ENCODE measurements around the gene MYZAP. TPM values are rescaled to one million over a fixed set of nuclear protein-coding genes. Genes with fewer than 3 reads are reported as not detected.

The MYZAP gene
- polyA plus RNA-seq, 1 donor (not counting 4 experiments of a cell fraction or from before 2014, with no cell fraction given) = 1.8 TPM

- no peak for FAIRE-seq
- no peaks in the 10 kb centered on the region for H4K20me1 ChIP-seq (ENCODE audit: control insufficient read depth, extremely low read depth, insufficient read depth, low read length)
- H3K27me3 ChIP-seq (ENCODE audit: control insufficient read depth, extremely low read depth, insufficient read depth, low read length) = no peaks in the 10 kb centered on the region
- H3K9ac ChIP-seq (ENCODE audit: control insufficient read depth, extremely low read depth, insufficient read depth, low read length) = peak overlapping the region; percentile 99
- H3K4me3 ChIP-seq (ENCODE audit: control insufficient read depth in 2 of 3, extremely low read depth in 1 of 3, insufficient read depth in 2 of 3, low read depth in 1 of 3, low read length in 3 of 3) = peak overlapping the region; percentile 89 to 99 (median 95)
- H2AFZ ChIP-seq (ENCODE audit: control insufficient read depth, low read length) = no peak overlapping the region
- peaks cover 13 to 20% of the 10 kb centered on the region in 2 experiments for H3K36me3 ChIP-seq (ENCODE audit: control insufficient read depth in 2 of 2, extremely low read depth in 1 of 2, insufficient read depth in 2 of 2, low read length in 2 of 2)
- no peaks in the 10 kb centered on the region for H3K9me3 ChIP-seq (ENCODE audit: control insufficient read depth, low read depth, low read length)
- no peak for DNase-seq (ENCODE audit: low read depth, low spot score)
- H3K27ac ChIP-seq (ENCODE audit: control insufficient read depth, insufficient read depth, low read length) = peak overlapping the region; percentile 90
- H3K79me2 ChIP-seq (ENCODE audit: control insufficient read depth, insufficient read depth, low read length) = peaks cover 38% of the 10 kb centered on the region
- H3K4me1 ChIP-seq (ENCODE audit: control insufficient read depth, extremely low read depth, insufficient read depth, low read length) = peaks cover 22% of the 10 kb centered on the region
- H3K4me2 ChIP-seq (ENCODE audit: control insufficient read depth, extremely low read depth, insufficient read depth, low read depth, low read length) = peak overlapping the region; percentile 98
- dilution Hi-C loops (cut with MboI; ENCODE audit: extremely low pct_ligation_motif_present, low sequenced_read_pairs) = no loop called here
- no peak for TF ChIP-seq CTCF (optimal IDR thresholded peaks at IDR 0.05 in 1 of 3, IDR thresholded peaks at IDR 0.05 in 1 of 3, conservative IDR thresholded peaks at IDR 0.05 in 1 of 3; ENCODE audit: extremely low read depth in 1 of 3, insufficient read depth in 2 of 3, low read length in 3 of 3)
- TF ChIP-seq EZH2 (IDR thresholded peaks at IDR 0.05; ENCODE audit: low read length) = no peak
- no peaks in the 10 kb centered on the region for H3K9me1 ChIP-seq (ENCODE audit: control insufficient read depth, extremely low read depth, insufficient read depth, low read length)
Measured at GRCh38 chr15:57708047-57708446, 116.3 kb downstream of the MYZAP start.

GRCh38 chr15:57718309-57718708 lies 126.6 kb downstream of the MYZAP start:
- Histone ChIP-seq H3K4me1 (ENCODE audit: control insufficient read depth, extremely low read depth, insufficient read depth, low read length) (no peaks in the 10 kb centered on the region), H3K9me3 (ENCODE audit: control insufficient read depth, low read depth, low read length) (no peaks in the 10 kb centered on the region), H3K9ac (ENCODE audit: control insufficient read depth, extremely low read depth, insufficient read depth, low read length) (no peak overlapping the region), H3K36me3 (ENCODE audit: control insufficient read depth in 2 of 2, extremely low read depth in 1 of 2, insufficient read depth in 2 of 2, low read length in 2 of 2) (peaks cover 3% of the 10 kb centered on the region in 2 experiments), H3K79me2 (ENCODE audit: control insufficient read depth, insufficient read depth, low read length) (no peaks in the 10 kb centered on the region), H3K4me3 (ENCODE audit: control insufficient read depth in 2 of 3, extremely low read depth in 1 of 3, insufficient read depth in 2 of 3, low read depth in 1 of 3, low read length in 3 of 3) (no peak overlapping the region), H4K20me1 (ENCODE audit: control insufficient read depth, extremely low read depth, insufficient read depth, low read length) (no peaks in the 10 kb centered on the region), H2AFZ (ENCODE audit: control insufficient read depth, low read length) (no peak overlapping the region), H3K27me3 (ENCODE audit: control insufficient read depth, extremely low read depth, insufficient read depth, low read length) (no peaks in the 10 kb centered on the region), H3K4me2 (ENCODE audit: control insufficient read depth, extremely low read depth, insufficient read depth, low read depth, low read length) (no peak overlapping the region), H3K27ac (ENCODE audit: control insufficient read depth, insufficient read depth, low read length) (no peak overlapping the region), H3K9me1 (ENCODE audit: control insufficient read depth, extremely low read depth, insufficient read depth, low read length) (no peaks in the 10 kb centered on the region)
- dilution Hi-C loops (cut with MboI; ENCODE audit: extremely low pct_ligation_motif_present, low sequenced_read_pairs) = no loop called here
- DNase-seq (ENCODE audit: low read depth, low spot score) = no peak
- TF ChIP-seq CTCF (optimal IDR thresholded peaks at IDR 0.05 in 1 of 3, IDR thresholded peaks at IDR 0.05 in 1 of 3, conservative IDR thresholded peaks at IDR 0.05 in 1 of 3; ENCODE audit: extremely low read depth in 1 of 3, insufficient read depth in 2 of 3, low read length in 3 of 3) (no peak), EZH2 (IDR thresholded peaks at IDR 0.05; ENCODE audit: low read length) (no peak)
- FAIRE-seq = no peak
